Activated CD4-positive, alpha-beta T cell treated with anti-CD3 and anti-CD28 coated beads, Interleukin-2, Interleukin-6, amounts not matched to agents 100 ng/mL and 50 ng/mL, durations not matched to agents 16 hours and 8 hours (primary cell): Measurements from ENCODE around the gene SLC29A2.
A peak's percentile ranks its signal among the peaks of the same experiment; 100 is the strongest.

ENCODE experiments used
- DNase-seq: peaks from one replicate; pipeline ENCODE4 v3.0.0-alpha.2; 2020

SLC29A2 gene, protein sequence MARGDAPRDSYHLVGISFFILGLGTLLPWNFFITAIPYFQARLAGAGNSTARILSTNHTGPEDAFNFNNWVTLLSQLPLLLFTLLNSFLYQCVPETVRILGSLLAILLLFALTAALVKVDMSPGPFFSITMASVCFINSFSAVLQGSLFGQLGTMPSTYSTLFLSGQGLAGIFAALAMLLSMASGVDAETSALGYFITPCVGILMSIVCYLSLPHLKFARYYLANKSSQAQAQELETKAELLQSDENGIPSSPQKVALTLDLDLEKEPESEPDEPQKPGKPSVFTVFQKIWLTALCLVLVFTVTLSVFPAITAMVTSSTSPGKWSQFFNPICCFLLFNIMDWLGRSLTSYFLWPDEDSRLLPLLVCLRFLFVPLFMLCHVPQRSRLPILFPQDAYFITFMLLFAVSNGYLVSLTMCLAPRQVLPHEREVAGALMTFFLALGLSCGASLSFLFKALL

DNA sequence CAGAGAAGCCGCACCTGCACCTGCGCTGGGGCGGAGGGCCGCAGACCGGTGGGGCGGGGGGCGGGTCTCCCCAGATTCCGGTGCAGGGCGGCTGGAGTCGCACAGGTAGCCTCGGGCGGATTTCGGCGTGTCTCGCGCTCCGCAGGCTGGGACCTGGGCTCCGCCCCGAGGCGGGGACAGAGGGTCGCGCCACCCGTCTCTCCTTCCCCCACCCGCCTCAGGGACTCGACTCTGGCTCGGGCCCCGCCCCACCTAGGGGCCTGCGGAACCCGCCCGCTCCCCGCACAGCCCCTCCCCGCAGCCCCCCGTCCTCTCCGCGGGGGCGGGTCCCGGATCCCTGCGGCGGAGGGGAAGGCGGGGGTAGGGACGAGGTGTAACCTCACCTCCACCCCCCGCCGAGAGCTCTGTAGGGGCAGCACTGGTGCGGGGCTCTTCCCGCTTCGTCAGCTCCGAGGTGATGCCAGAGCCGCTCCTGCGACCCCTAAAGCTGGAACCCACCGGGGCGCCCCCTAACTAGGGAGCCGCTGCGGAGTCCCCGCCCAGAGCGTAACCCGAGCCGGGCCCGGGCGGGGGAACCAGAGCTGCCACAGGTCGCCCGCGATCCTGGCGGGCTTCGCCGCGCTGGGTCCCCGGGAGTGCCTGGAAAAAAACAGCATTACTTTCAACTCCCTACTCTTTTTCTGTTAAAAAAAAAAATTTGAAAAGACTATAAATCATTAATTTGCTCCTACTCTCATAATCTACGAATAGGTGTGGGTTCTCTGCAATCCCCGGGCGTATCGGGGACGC, at the start of gene SLC29A2:
Gene SLC29A2 (minus strand): TSS at position 134 of the 789 bp plus-strand sequence. CDS start 169 bp downstream, outside the sequence.
- peak; percentile 89 for DNase-seq

DNA sequence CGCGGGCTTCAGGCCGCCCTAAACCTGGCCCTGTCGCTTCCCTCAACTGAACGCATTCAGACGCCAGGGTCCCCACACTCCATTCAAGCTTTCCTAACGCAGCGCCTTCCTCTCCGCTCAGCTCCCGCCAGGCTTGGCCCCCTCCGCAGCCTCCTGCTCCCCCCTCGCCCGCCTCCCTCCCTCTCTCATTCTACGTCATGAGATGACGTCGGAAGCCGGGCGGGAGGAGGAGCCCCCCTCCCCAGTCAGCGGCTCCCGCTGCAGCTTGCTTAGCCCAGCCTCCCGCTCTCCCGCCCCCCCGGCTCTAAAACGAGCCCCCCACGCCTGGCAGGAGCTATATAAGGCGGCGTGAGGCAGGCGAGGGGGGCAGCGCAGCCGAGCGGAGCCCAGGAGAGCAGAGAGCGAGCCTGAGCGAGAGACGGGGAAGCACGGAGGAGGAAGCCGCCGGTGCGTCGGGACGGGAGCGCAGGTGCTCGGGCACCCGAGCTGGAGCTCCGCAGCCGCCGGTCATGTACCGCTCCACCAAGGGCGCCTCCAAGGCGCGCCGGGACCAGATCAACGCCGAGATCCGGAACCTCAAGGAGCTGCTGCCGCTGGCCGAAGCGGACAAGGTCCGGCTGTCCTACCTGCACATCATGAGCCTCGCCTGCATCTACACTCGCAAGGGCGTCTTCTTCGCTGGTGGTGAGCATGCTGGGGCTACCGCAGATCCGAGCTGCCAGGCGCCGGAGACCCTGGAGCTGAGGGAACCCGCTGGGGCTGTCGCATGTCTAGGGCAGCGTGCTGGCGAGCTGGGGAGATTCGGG, 49.3 kb upstream of the SLC29A2 start, which contains the start of gene NPAS4:
Gene NPAS4 (plus strand): TSS at position 365 of the 806 bp plus-strand sequence. CDS start 145 bp downstream, at position 510.
- no peak for DNase-seq

DNA sequence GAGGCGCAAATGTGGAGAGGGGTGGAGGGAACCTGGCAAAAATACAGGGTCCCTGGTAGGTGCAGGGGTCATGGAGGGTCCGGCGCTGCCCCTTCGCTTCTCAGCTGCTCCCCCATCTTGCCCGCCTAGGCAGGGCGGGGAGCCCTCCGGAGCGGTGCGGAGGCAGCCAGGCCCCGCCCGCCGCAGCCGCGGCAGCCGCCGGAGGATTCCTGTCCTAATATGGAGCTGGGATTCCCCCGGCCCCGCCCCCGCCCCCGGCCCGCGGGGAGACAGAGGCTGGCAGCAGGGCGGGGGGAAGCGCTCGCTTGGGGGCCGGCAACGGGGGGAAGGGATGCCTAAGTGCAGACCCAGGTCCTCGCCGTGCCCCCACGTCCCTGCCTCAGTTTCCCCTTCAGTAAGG, 48.3 kb upstream of the SLC29A2 start:
- DNase-seq: no peak

DNA sequence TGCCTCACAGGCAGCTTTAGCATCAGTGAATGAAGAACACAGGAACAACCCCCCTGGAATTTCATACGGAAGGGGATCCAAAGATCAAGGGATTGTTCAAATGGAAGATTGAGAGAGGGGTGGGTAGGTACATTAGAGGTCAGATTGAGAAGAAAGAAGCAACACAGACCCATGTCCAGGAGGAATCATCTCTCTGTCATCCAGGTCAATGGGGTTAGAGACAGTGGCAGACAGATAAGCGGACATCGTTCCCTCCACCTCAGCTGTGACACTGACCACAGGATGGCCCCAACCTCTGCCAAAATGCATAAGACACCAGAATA, 47.4 kb upstream of the SLC29A2 start:
- DNase-seq: no peak

DNA sequence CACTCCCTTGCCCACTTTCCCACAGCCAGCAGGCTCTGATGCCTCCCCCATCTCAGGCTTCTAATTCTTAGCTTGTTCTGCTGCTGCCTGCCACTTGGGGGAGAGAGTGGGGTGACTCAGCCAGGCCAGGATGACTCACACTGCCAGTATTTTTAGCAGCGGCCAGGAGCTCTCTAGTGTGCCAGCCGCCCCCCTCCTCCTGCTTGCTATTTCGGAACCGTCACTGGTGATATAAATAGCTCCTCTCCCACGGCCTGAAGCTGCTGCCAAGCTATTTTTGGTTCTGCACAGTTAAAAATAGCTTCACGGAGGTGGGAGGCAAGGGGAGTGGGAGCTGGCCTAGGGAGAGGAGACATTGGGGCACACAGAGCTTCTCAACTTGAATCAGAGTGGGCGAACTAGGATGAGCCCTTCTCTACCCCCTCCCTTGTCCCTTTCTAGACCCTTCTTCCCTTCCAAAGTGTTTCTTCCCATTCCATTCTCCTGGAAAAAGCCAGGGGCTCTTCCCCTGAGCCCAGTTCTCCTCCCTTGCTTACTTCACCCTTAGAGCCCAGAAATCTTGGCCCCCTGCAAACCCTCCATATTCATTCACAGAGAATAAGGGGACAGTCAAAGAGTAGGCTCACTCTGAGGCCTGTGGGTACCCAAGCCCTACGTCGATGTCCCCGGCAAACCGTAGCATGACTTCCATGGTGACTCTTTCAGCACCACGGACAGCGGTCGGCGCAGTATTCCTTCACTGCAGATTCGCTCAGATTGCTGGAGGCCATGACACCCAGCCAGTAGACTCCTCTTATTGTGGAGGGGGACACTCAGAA, 46.8 kb upstream of the SLC29A2 start:
- DNase-seq: peak; percentile 79

DNA sequence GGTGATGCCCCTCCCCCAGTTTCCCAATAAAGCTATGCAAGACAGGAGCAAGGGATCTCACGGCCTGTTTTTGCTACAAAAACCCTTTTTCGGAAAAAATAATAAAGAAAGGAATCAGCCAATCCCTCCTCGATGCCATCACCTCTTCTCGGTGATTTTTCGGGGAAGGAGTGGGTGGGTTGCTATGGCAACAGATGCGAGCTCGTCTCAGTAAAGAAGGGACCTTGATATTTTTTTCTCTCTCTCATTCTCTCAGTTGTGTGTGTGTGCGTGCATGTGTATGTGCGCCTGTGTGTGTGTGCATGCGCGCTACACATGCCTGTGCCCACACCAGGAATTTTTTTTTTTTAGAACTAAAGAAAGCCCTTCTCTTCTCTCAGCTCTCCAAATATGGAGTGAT, 45.4 kb upstream of the SLC29A2 start:
- no peak for DNase-seq

DNA sequence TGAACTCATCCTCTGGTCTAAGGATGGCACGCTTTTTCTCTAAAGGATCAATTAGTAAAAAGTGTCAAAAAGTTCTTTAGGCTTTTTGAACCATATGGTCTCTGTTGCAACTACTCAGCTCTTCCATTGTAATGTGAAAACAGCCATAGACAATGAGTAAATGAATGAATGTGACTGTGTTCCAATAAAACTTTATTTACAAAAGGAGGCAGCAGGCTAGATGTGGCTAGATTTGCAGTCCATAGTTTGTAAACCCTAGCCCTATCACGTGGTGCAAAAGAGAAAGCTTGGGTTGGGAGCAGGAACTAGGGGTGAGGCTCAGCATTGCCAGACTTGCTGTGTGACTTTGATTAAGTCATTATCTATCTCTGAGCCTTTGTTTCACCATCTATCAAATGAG, 43.9 kb upstream of the SLC29A2 start:
- no peak for DNase-seq

DNA sequence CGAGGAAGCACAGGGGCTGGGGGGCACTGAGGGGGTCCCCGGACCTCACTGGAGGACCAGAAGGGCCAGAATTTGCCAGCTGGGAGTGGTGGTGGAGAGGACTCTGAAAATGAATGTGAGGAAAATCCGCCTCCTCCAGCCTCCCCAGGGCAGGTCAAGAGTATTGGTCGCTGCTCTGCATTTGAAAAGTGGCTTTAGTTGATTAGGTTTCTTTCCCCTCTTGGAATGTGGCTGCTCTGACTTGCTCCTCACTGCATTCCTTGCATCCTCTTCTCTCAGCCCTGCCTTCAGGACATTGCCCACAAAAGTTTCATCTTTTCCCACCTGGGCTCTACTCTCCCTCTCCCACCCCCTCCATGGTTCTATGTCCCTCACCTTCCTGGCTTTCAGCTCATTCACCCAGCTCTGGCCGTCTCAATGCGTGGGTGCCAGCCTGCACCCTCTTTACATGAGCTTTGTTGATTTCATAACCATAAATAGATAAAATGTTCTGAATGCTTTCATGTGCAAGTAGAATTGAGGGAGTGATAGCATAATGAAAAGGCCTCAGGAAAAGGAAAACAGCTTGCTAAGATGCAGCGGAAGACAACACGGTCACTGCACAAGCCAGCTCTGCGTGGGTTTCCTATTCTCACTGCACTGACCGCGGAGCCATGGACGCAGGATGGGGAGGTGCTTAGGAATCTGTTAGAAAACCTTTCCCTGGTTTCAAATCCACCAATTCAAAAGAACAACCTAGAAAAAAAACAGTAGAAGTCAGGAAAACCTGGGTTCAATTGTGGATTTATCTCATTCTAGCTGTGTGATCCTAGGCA, 42.8 kb upstream of the SLC29A2 start:
- DNase-seq: no peak

DNA sequence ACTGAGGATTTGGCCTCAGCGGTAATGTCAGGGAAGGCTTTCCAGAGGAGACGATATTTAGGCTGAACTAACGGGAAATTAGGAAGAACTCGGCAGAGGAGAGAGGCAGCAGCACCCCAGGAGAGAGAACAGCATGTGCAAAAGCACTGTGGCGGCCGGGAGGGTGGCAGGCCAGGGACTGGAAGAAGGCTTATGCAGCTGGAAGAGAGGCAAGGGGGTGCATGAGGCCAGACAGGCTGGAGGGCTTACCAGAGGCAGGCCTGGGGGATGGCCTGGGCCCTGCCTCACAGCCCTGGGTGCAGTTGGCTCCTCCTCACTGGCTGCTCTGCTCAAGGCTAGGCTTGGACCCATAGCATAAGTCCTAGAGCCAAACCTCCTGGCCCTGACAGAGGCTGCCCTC, 41.6 kb upstream of the SLC29A2 start:
- no peak for DNase-seq

DNA sequence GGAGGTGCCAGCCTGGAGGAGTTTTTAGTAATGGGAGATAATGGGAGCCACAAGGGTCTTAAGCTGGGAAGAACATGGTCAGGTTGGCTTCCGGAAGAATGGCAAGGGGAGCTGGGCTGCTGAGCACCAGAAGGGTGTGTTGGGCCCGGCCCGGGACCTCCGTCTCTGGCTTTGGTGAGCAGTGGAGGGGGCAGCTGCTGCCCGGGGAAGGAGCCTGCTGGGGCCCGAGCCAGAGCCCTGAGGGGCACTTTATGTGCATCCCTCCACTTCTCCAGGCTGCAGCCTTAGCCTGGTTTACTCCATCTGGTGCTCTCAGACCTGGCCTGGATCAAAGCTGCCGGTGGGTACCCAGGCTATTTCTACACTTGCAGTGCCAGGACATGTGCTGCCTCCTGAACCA, 40.5 kb upstream of the SLC29A2 start:
- no peak for DNase-seq

DNA sequence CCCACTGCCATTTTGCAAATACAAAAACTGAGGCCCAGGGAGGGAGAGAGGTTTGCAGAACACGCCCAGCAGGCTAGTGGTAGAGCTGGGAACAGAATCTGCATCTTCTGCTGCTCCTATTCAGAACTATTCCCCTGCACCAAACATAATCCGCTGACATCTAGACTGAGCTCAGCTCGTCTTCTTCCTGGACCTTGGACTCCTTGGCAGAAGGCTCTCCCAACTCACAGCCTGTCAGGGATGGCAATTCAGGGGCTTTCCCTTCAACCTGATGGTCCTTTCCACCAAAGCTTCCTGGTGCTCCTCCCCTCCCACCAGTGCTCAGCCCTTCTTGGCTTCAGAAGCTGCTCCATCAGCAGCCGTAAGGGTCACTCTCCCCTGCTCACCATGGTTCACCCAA, 39.8 kb upstream of the SLC29A2 start:
- DNase-seq: no peak

DNA sequence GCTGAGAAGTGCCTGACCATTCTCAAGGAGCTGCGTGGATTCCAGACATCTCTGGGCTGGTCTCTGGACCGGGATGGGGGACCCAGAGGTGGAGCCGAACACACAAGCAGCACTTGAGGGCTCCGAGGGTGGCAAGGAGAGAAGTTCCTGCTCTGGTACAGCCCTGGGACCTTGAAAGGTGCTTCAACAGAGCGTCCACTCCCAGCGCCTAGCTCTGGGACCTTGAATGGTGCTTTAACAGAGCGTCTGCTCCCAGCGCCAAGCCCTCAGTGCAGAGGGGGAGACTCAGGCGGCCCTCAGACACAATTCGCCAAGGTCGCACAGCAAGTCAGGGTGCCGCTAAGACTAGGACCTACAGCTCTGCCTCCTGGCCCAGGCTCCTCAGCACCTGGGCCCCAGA, 38.6 kb upstream of the SLC29A2 start:
- DNase-seq: no peak

DNA sequence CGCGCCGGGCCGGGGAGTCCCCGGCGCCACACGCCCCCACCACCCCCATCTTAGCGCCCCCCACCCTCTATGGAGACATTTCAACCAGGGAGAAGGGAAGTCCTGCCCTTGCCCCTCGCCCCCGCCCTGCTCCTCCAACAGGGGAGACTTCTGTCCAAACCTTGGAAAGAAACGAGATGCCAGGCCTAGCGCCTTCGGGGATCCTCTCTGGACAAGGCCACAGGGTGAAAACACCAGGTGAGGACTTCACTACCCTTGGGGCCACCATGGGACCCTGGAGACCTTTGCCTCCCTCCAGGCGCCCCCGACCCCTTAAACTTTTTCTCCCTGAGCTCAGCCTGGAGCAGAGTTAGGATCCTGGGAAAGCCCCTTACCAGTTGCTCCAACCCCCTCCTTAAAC, 37.7 kb upstream of the SLC29A2 start:
- DNase-seq: no peak

DNA sequence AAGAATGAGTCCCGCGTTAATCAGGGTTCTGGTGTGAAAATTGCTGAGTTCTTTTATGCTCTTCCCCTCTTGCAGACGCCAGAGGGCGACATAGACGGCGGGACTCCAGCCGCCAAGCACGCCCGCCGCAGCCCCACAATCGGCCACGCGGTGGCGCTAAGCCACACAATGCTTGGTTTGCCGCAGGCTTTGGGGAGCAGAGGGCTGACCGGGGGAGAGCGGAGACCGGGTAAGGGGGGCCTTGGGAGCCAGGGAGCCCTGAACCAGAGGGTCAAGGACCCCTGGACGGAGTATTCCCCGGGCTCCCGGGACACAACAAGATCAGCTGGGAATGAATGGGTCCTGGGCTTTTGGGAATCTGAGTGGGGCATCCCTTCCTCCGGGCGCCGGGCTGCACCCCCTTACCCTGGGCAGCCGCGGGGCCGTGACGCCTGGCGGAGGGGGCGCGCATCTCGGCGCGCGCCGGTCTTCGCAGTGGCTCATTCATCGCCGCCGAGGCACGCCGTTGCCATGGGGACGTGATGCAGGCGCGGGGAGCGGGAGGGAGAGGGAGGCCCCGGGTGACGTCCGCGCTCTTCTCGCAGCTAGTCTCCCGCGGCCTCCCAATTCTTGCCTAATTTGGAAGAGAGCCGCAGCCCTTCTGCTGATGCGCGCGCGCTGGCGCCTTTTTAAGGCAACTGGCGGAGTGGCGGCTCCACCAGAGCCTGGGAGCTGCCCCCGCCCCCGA, 37.1 kb upstream of the SLC29A2 start:
- DNase-seq: peak; percentile 94

DNA sequence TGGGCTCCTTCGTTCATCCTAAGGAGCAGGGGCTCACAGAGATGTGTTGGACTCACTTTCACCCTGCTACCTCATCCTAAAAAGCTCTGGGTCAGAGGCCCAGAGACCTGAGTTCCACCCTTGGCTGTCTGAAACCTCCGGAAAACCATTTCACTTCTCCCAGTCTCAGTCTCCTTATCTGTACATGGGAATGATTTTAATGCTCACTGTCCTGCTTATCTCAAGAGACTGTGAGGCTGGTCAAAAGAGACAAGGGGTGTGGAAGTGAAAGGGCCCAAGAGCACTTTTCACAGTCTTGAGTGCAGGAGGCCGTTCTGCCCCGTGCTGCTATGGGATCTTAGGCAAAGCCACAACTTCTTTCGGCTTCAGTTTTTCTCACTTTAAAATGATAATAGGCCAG, 36.1 kb upstream of the SLC29A2 start:
- no peak for DNase-seq

DNA sequence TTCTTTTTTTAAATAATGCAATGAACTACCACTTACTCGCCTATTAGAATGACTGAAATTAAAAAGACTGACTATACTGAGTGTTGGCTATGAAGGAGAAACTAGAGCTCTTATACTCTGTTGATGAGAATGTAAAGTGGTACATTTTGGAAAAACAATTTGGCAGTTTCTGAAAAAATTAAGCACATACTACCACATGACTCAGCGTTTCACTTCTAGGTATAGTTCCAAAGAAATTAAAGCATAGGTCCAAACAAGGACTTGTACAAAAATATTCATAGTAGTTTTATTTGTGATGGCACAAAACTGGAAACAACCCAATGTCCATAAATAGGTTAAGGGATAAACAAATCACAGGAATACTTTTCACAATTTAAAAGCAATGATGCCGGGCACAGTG, 22.4 kb upstream of the SLC29A2 start:
- DNase-seq: no peak

DNA sequence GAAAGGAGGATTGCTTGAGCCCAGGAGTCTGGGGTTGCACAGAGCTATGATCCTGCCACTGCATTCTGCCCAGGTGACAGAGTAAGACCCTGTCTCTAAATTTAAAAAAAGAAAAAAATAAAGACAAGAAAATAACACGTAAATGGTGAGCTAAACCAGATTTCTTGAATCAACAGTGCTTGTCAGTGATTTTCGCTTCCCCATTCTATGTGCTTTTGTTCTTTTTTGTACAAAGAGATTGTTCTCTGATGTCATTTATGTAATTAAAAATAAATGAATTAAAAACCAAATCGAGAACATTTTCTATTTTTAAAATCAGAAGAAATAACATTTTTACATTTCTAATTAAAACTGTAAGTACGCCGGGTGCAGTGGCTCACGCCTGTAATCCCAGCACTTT, 19.8 kb upstream of the SLC29A2 start:
- no peak for DNase-seq

DNA sequence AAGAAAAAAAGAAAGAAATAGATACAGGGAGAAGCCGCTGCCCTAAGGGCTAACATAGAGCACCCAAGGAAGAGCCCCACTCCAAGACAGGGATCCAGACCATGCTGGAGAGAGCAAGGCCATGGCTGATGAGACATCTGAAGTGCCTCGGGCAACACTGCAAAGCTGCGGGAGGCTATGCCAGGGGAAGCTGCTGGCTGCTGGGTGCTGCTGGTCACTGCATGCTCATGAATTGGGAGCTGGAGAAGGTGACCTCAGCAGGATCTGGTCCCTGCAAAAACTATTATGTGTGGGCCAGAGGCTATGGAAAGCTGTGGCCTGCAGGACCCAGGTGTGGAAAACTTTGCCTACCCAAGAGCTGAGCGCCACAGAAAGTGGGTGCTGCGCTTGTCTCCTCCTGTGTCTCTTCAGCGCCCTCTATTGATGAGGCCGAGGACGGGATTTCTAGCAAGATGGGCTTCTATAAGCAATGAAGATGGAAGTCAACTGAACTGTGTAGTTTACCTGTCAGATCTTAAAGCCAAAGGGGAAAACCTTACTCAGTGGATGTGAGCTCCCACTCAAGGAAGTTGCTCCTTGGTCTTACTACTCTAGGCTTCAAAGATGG, 17.3 kb upstream of the SLC29A2 start:
- DNase-seq: peak; percentile 82

DNA sequence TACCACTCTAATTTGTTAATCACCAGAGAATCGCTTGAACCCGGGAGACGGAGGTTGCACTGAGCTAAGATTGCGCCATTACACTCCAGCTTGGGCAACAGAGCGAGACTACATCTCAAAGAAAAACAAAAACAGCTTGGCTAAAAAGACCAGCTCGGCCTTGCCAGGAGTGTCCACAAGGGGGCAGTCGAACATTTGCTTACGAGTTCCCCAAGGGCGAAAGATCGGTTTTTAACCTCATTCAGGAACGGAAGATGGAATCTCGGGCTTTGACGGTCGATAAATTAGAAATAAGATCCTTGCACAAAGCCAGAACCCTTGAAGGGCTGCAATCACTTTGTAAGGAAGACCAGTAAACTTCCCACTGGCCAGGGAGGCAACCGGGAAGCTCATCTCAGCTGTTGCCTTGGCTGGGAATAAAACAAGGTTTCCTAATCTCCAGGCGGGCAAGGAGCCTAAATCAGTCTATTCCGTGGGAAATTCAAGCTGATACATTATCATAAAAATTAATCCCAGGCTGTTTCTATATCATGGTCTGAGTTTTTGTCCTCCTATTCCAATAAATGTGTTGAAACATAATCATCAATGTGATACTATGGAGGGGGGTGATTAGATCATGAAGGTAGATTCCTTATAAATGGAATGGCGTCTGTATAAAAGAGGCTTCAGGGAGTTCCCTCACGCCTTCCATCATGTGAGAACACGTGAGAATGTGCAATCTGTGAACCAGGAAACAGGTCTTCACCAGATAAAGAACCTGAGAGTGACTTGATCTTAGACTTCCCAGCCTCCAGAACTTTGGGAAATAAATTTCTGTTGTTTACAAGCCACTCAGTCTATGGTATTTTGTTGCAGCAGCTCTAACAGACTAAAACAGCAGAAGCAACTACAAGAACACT, 14.9 kb upstream of the SLC29A2 start:
- peak; percentile 86 for DNase-seq
